Retinal pigment epithelial cell (primary cell): ENCODE data around the gene ILKAP.
A peak's percentile ranks its signal among the peaks of the same experiment; 100 is the strongest.
"Not testable (repeated sequence)": the region's sequence is repeated elsewhere in the genome, so short reads cannot be mapped to it uniquely, and the experiment has no call there.

Source experiments
- DNase-seq: peaks from one replicate; pipeline ENCODE4 v3.0.0-alpha.2; 2010; ENCODE audit warnings: low read depth
- H3K4me3 ChIP-seq: 2 replicates; pipeline ENCODE4 v1.5.1; 2011; ENCODE audit warnings: mild to moderate bottlenecking, low read length, control low read depth, moderate library complexity
- CTCF ChIP-seq: conservative IDR thresholded peaks from 2 replicates; pipeline ENCODE4 v1.5.1; 2011; ENCODE audit warnings: low read depth, low read length, control low read depth, inconsistent platforms

Gene ILKAP

GRCh38 chr2:238173692-238174091 lies 29.8 kb downstream of the ILKAP start:
- no peak overlapping the region for H3K4me3 ChIP-seq
- no peak for DNase-seq
- peak; percentile 32 for TF ChIP-seq CTCF

GRCh38 chr2:238172439-238172838 lies 31.1 kb downstream of the ILKAP start:
- DNase-seq, result no peak
- TF ChIP-seq CTCF, result no peak
- H3K4me3 ChIP-seq, result no peak overlapping the region

GRCh38 chr2:238171575-238172187 lies 31.8 kb downstream of the ILKAP start:
- no peak overlapping the region for H3K4me3 ChIP-seq
- TF ChIP-seq CTCF, result no peak
- DNase-seq, result no peak

GRCh38 chr2:238171072-238171431 lies 32.4 kb downstream of the ILKAP start:
- not testable (repeated sequence) for DNase-seq, H3K4me3 ChIP-seq

DNA sequence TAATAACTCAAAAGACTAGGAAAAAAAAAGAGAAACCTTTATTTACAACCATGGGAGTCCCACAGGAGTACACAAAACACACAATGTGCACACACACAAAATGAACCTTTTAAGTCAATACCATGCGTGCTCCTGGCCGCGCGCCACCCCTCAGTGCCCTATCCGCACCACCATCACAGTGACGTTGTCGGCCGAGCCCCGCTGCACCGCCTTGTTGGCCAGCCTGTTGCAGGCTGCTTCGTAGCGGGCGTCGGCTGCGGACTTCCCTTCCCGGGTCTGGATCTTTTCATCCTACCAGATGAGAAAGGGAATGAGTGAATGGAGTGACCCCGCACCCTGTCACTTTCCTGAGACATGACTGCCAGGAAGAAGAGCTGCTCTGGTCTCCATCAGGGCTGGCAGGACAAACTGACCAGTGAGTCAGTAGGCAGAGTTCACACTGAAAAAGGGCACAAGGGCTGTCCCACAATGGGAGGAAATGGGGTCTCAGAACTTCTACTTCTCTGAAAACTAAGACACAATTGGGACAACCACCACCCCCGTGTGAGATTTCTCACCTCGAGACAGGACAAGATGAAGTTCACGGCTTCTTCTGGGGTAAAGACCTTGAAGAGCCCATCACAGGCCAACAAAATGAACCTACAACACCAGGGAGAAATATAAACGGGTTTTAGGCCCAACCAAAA lies 33.0 kb downstream of the ILKAP start:
- no peak overlapping the region for H3K4me3 ChIP-seq

GRCh38 chr2:238169708-238170251 lies 33.7 kb downstream of the ILKAP start:
- no peak for TF ChIP-seq CTCF
- DNase-seq, result peak; percentile 38
- no peak overlapping the region for H3K4me3 ChIP-seq

More for the DNA sequence above, 33.0 kb downstream of the ILKAP start:
- no peak for TF ChIP-seq CTCF
- no peak for DNase-seq

DNA sequence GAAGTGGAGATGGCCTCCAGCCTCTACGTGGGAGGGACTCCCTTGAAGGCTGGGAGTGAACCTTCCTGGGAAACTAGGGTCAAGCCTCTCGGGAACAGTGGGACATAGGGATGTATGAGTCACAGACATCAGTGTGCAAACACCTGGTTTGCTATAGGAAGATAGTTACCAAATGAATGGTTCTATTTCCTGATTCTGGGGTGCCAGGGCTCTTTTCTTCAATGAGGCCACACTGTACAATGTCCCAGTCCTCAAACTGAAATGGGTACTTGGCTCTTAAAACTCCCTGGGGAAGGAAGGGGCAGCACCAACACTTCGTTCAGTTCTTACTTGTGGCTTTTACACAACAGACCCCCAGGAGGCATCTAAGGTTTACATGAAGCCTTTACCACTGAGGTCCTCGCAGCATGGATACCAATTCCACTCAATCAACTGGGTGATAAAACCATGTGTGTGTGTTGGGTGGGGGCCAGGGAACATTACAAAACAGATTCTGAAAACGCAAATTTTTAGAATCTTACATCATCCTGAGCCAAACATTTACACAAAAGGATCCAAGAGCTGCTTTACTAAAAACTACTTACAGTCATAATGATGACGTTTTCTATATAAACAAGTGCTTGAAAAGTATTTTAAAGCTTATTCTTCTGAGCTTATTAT lies 34.3 kb downstream of the ILKAP start:
- no peak overlapping the region for H3K4me3 ChIP-seq
- TF ChIP-seq CTCF, result no peak
- DNase-seq, result peak; percentile 10
